Activated T-helper 1 cell treated with anti-CD3 and anti-CD28 coated beads, Interleukin-12 subunit alpha, Interleukin-12 subunit beta, Interleukin-2, Interleukin-4 antibody, amounts not matched to agents 30 ng/mL and 10 ng/mL and 1 ng/mL, durations not matched to agents 14 hours and 24 hours and 36 hours (primary cell): ENCODE results near the gene TRMU. TPM values are rescaled to one million over a fixed set of nuclear protein-coding genes. Genes with fewer than 3 reads are reported as not detected.
A peak's percentile ranks its signal among the peaks of the same experiment; 100 is the strongest.

Experiments
- DNase-seq: peaks from one replicate; pipeline ENCODE4 v3.0.0; 2021; ENCODE audit warnings: low spot score
- H3K27ac Mint-ChIP-seq: one replicate; pipeline ENCODE4 v1.8.0; 2021; ENCODE audit warnings: mild to moderate bottlenecking, mixed read lengths
- H3K27me3 Mint-ChIP-seq: one replicate; pipeline ENCODE4 v1.8.0; 2022; ENCODE audit warnings: mild to moderate bottlenecking, moderate library complexity, mixed read lengths; ENCODE audit not compliant: insufficient read depth
- H3K36me3 Mint-ChIP-seq: one replicate; pipeline ENCODE4 v1.8.0; 2021; ENCODE audit warnings: low read depth, mixed read lengths
- H3K4me1 Mint-ChIP-seq: one replicate; pipeline ENCODE4 v1.8.0; 2021; ENCODE audit warnings: low read depth, mixed read lengths
- H3K4me3 Mint-ChIP-seq: one replicate; pipeline ENCODE4 v1.8.0; 2021; ENCODE audit warnings: mild to moderate bottlenecking, moderate library complexity, mixed read lengths
- H3K9me3 Mint-ChIP-seq: one replicate; pipeline ENCODE4 v1.8.0; 2021; ENCODE audit warnings: mixed read lengths
- intact Hi-C: fragments of 100-400 bp; cut with micrococcal nuclease; formaldehyde crosslinking; loops from one replicate; pipeline ENCODE4 v1.15.1; 2024
- total RNA-seq: library from RNA; stranded (reverse); gene quantifications from 2 replicates; pipeline ENCODE4 v1.2.3, GENCODE V29; 2022

The TRMU gene
- total RNA-seq, 1 donor from 2014 or later = 85.5 TPM

DNA sequence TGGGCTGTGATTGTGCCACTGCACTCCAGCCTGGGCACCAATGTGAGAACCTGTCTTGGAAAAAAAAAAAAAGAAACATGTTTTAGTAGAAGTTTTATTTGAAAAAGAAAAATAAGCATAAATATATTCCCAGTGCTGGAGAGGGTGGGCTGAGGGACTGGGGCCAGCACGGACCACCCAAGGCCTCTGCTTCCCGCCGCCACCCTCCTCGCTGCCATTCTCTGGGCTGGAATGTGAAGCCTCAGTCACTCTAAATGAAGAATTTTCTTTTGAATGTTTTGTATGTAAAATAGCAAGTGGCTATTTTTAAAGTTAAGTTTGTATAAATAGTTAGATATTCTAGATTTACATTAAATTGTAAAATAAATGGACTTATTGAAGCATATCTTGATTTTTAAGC lies 5.1 kb upstream of the TRMU start:
- Mint-ChIP-seq H3K4me3 (no peak overlapping the region), H3K9me3 (no peaks in the 10 kb centered on the region), H3K36me3 (peaks cover 26% of the 10 kb centered on the region), H3K27me3 (no peaks in the 10 kb centered on the region), H3K4me1 (peaks cover 4% of the 10 kb centered on the region), H3K27ac (no peak overlapping the region)
- intact Hi-C loops = no loop called here
- DNase-seq = no peak

DNA sequence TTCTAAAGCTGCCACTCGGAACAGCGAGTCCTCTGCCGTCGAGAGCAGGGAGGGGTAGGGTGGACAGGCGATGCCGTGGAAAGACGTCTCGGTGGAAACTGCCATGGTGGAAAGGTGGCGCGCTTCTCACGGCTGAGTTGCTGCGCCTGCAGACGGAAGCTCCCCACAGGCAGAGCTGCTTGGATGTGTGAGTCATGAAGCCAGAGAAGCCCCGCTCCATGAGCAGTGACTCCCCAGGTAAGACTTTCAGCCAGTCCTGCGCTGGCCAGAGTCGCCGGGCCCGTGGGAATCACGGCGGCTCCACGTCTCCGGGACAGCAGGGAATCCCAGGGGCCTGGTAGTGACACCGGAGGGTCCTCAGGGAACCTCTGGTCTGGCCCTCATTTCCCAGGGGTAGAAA lies 4.0 kb upstream of the TRMU start:
- DNase-seq = no peak
- no peaks in the 10 kb centered on the region for H3K27me3 Mint-ChIP-seq
- H3K27ac Mint-ChIP-seq = no peak overlapping the region
- H3K4me1 Mint-ChIP-seq = peaks cover 6% of the 10 kb centered on the region
- peaks cover 24% of the 10 kb centered on the region for H3K36me3 Mint-ChIP-seq
- H3K4me3 Mint-ChIP-seq = no peak overlapping the region
- intact Hi-C loops = no loop called here
- H3K9me3 Mint-ChIP-seq = no peaks in the 10 kb centered on the region

DNA sequence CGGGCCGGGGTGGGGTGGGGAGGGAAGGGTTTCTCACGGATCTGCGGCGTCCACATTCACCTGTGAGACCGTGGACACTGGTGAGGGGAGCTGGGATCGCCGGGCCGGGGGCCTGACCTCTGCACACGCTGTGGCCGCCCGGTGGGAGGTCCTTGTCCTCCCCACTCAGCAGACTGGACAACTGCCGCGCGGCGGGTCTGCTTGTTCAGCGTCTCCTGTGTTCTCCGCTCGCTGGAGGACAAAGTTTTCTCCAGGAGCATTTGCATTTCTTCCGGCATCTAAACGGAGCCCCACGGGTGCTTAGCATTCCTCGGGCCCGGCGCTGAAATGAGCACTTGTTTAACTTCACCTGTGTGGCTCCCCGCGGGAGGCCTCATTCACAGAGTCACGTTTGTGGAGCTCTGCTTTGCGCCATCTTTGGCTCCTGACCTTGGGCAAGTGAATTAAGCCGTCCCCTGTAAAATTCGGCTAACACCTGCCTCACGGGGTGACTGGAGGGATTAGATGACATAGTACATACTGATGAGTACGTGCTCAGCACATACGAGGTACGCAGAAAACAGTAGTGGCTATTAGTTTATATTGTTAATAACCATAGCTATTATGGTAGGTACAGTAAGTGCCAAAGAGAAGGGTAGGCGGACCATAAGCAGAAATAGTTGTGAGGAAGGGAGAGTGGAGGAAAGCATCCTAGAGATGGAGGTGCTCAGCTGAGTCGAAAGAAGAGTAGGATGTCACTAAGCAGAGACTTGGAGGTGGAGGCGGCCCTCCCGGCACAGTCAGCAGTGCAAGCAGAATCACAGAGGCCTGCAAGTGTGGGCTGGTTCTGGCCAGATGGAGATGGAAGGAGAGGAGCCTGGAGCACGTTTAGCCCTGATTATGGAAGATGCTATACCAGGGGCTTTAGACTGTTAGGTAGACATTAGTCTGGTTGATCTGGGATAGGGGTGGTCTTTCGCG lies 885 bp downstream of the TRMU start:
- Mint-ChIP-seq H3K4me1 (peaks cover 38% of the 10 kb centered on the region), H3K4me3 (peak overlapping the region; percentile 95), H3K27ac (peak overlapping the region; percentile 88), H3K27me3 (no peaks in the 10 kb centered on the region), H3K9me3 (no peaks in the 10 kb centered on the region), H3K36me3 (peaks cover 39% of the 10 kb centered on the region)
- no peak for DNase-seq
- intact Hi-C loops = no loop called here

DNA sequence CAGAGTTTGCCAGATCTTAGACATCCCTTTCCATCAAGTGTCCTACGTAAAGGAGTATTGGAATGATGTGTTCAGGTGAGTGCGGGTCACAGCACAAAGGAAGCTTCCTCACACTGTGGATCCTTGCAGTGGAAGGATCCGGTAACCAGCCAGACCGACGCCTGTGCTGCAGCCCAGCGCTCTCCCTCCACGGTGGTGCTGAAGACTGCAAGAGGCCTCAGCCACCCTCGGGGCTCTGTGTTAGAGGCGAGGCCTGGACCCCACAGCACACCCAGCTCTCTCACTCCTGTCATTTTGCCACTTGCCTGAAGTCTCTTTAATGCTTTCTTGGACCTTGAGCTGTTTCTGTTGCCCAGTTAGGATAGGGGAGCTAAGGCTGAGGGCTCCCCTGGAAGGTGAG lies 2.4 kb downstream of the TRMU start:
- H3K36me3 Mint-ChIP-seq = peaks cover 46% of the 10 kb centered on the region
- peaks cover 38% of the 10 kb centered on the region for H3K4me1 Mint-ChIP-seq
- H3K27me3 Mint-ChIP-seq = no peaks in the 10 kb centered on the region
- DNase-seq = no peak
- H3K27ac Mint-ChIP-seq = no peak overlapping the region
- intact Hi-C loops = no loop called here
- H3K4me3 Mint-ChIP-seq = peak overlapping the region; percentile 53
- no peaks in the 10 kb centered on the region for H3K9me3 Mint-ChIP-seq

DNA sequence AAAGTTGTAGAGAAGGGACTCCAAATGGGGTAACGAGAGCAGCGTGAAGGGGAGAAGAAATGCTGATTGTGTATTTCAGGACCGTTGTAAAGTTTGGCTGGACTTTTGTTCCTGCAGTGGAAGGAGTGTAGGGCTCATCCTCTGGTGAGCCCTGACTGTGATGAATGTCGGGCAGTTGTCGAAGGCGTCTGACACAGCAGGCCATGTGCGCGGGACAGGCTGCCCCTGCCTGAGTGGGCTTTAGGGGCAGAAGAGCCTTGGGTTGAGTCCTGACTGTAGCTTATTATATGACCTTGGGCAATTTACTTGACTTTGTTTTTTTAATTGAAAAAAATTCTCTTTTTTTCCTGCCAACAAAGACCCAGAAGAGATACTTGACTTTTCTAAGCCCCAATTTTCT lies 3.1 kb downstream of the TRMU start:
- H3K27ac Mint-ChIP-seq = peak overlapping the region; percentile 11
- no peak for DNase-seq
- peak overlapping the region; percentile 8 for H3K4me3 Mint-ChIP-seq
- H3K9me3 Mint-ChIP-seq = no peaks in the 10 kb centered on the region
- peaks cover 44% of the 10 kb centered on the region for H3K36me3 Mint-ChIP-seq
- peaks cover 38% of the 10 kb centered on the region for H3K4me1 Mint-ChIP-seq
- no peaks in the 10 kb centered on the region for H3K27me3 Mint-ChIP-seq
- intact Hi-C loops = no loop called here

DNA sequence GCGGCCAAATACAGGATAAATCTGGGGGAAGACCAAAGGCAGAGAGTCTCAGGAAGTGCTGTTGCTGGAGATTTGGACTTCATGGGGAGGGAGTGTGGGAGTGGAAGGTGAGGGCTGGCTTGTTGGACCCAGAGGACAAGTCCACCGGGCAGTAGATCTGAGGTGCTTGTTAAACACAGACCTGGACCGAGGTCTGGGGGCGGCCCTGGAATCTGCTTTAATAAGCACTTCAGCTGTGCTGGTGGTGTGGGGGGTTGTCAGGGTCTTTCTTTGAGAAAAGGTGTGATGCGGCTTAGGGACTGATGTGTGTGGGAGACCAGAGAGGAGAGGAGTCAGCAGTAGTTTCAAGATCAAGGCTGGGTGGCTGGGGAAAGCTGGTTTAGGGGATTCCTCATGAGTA lies 4.4 kb downstream of the TRMU start:
- Mint-ChIP-seq H3K9me3 (no peaks in the 10 kb centered on the region), H3K27ac (no peak overlapping the region), H3K27me3 (no peaks in the 10 kb centered on the region), H3K4me3 (no peak overlapping the region), H3K4me1 (peaks cover 38% of the 10 kb centered on the region), H3K36me3 (peaks cover 54% of the 10 kb centered on the region)
- intact Hi-C loops = no loop called here
- no peak for DNase-seq

DNA sequence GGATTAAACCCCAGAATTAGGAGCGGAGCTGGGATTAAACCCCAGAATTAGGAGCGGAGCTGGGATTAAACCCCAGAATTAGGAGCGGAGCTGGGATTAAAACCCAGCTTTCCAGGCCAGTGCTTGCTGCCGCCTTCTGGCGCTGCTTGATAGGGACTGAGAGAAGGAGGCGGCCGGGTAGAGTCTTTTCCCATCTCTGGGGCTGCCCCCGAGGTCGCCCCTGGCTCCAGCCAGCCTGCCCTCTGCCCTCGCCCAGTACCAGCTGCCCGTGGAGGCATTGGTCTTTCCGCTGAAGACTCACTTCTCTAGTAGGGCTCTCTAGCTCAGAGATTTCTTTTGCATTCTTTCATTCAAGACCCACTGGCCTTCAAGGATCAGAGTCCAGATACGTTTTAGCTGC lies 5.2 kb downstream of the TRMU start:
- no peak for DNase-seq
- peaks cover 56% of the 10 kb centered on the region for H3K36me3 Mint-ChIP-seq
- intact Hi-C loops = no loop called here
- H3K9me3 Mint-ChIP-seq = no peaks in the 10 kb centered on the region
- no peak overlapping the region for H3K4me3 Mint-ChIP-seq
- H3K27me3 Mint-ChIP-seq = no peaks in the 10 kb centered on the region
- H3K27ac Mint-ChIP-seq = no peak overlapping the region
- peaks cover 34% of the 10 kb centered on the region for H3K4me1 Mint-ChIP-seq

GRCh38 chr22:46346680-46347405 lies 11.3 kb downstream of the TRMU start:
- Mint-ChIP-seq H3K9me3 (no peaks in the 10 kb centered on the region), H3K36me3 (peaks cover 46% of the 10 kb centered on the region), H3K27me3 (no peaks in the 10 kb centered on the region), H3K27ac (no peak overlapping the region), H3K4me1 (no peaks in the 10 kb centered on the region), H3K4me3 (no peak overlapping the region)
- intact Hi-C loops = no loop called here
- no peak for DNase-seq

- no peaks in the 10 kb centered on the region for H3K9me3 Mint-ChIP-seq
- intact Hi-C loops = no loop called here
- no peaks in the 10 kb centered on the region for H3K27me3 Mint-ChIP-seq
- H3K27ac Mint-ChIP-seq = no peak overlapping the region
- no peaks in the 10 kb centered on the region for H3K4me1 Mint-ChIP-seq
- no peak for DNase-seq
- H3K36me3 Mint-ChIP-seq = peaks cover 47% of the 10 kb centered on the region
- no peak overlapping the region for H3K4me3 Mint-ChIP-seq
These were observed 12.1 kb downstream of the TRMU start for GRCh38 chr22:46347646-46348045.

DNA sequence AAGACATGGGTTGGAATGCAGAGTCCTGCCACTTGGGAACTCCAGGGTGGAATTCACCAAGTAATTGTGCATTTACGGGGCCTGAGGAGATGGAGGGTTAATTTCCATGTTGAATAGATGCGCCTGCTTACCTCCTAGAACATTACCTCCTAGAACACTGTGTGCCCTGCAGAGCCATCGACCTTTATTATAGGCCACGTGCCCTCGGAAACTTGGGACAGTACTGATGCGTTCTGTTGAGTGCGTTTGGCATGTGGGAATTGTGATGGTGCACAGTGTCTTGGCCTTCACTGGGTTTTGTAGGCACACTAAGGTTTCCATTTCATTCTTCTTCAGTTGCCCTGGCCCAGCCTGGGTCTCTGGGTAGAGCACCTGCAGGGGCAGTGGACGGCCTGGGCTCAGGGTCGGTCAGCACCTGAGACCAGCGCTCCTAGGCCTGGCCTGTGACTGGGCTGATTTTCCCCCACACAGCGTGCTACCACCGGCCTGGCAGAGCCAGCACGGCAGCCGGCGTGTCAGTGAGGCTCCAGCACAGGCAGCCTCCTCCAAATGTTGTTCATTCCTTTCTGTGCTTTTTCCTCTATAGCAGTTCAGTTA lies 12.7 kb downstream of the TRMU start:
- no peaks in the 10 kb centered on the region for H3K4me1 Mint-ChIP-seq
- DNase-seq = no peak
- H3K4me3 Mint-ChIP-seq = no peak overlapping the region
- H3K27me3 Mint-ChIP-seq = no peaks in the 10 kb centered on the region
- intact Hi-C loops = no loop called here
- H3K36me3 Mint-ChIP-seq = peaks cover 48% of the 10 kb centered on the region
- H3K27ac Mint-ChIP-seq = no peak overlapping the region
- H3K9me3 Mint-ChIP-seq = no peaks in the 10 kb centered on the region

DNA sequence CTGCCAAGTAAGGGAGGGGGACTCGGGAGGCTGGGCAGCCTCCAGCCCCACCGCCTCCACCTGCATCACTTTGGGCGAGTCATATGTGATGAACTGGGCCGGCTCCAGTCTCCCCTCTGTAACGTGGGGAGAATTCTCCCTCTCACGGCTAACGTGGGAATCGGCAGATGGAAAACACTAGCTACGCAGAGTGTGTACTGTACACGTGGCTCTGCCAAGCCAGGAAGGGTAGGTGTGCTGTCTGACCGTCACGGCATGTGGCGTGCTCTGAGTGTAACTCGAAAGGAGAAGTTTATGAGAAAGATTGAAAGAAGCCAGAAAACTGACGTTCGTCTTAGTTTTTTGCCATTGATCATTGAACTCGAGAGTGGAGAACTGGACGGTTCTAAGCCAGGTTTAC lies 13.7 kb downstream of the TRMU start:
- H3K27me3 Mint-ChIP-seq = no peaks in the 10 kb centered on the region
- no peaks in the 10 kb centered on the region for H3K9me3 Mint-ChIP-seq
- peaks cover 47% of the 10 kb centered on the region for H3K36me3 Mint-ChIP-seq
- intact Hi-C loops = no loop called here
- no peaks in the 10 kb centered on the region for H3K4me1 Mint-ChIP-seq
- no peak for DNase-seq
- H3K27ac Mint-ChIP-seq = no peak overlapping the region
- H3K4me3 Mint-ChIP-seq = no peak overlapping the region

- no peaks in the 10 kb centered on the region for H3K4me1 Mint-ChIP-seq
- peaks cover 44% of the 10 kb centered on the region for H3K36me3 Mint-ChIP-seq
- DNase-seq = no peak
- no peaks in the 10 kb centered on the region for H3K9me3 Mint-ChIP-seq
- no peak overlapping the region for H3K27ac Mint-ChIP-seq
- H3K27me3 Mint-ChIP-seq = no peaks in the 10 kb centered on the region
- intact Hi-C loops = no loop called here
- no peak overlapping the region for H3K4me3 Mint-ChIP-seq
These were observed 14.2 kb downstream of the TRMU start for GRCh38 chr22:46349681-46350080.

DNA sequence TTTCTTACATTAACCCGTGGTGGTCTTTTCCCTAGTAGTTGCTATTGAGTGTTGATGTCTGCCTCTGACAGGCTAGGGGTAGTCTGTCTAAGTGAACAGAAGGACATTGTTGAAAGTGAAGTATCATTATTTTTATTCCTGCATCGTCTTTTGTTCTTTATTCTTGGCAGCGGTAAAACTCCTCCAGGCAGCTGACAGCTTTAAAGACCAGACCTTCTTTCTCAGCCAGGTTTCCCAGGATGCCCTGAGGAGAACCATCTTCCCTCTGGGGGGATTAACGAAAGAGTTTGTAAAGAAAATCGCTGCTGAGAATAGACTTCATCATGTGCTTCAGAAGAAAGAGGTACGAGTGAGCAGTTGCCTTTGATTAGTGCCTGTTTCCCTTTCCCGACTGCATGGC lies 14.6 kb downstream of the TRMU start:
- peaks cover 43% of the 10 kb centered on the region for H3K36me3 Mint-ChIP-seq
- H3K27me3 Mint-ChIP-seq = no peaks in the 10 kb centered on the region
- H3K4me1 Mint-ChIP-seq = no peaks in the 10 kb centered on the region
- no peak for DNase-seq
- intact Hi-C loops = no loop called here
- H3K9me3 Mint-ChIP-seq = no peaks in the 10 kb centered on the region
- no peak overlapping the region for H3K4me3 Mint-ChIP-seq
- H3K27ac Mint-ChIP-seq = no peak overlapping the region
